ENCODE results near the gene IL19. TPM values are rescaled to one million over a fixed set of nuclear protein-coding genes. Genes with fewer than 3 reads are reported as not detected.

Gene IL19
- total and polyA plus RNA-seq, 4 donors: 0.10 to 0.68 (median 0.12) TPM; not detected in 1

DNA sequence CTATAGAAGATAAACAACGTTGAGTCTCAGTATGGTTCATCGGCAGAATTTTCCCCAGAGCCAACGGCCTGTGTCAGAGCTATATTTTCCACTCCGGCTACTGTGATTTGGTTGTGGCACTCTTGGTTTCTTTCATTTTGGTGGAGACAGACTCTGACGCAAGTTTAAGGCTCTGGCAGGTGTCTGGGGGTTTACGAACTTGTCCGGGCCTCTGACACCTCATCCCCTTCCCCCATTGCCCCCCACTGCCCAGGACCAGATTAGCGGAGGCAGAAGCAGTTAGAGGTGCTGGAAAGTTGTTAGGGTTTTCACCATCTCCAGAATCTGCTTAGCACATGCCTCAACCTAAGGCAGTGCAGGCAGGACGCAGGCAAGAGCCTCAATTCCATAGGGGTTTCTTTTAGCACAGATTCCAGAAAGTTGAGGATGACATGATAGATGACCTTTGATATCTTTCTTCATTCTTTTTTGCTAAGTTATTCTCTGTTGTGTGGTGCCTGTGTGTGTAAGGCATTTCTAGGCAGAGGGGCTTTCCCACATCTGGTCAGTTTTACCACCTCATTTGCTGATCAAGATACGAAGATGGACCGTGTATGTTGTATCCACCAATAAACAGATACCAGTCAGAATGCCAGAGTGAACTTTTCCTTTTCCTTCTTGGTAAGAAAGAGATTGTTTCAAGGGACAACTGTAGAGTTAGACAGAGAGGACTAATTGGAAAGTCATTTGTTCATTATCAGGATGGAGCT is 20.1 kb downstream of the IL19 start:
- Histone ChIP-seq H3K4me1 (ENCODE audit: control insufficient read depth in 5 of 5, insufficient read depth in 5 of 5, low read length in 5 of 5) (peaks cover 0 to 3% (median 0%) of the 10 kb centered on the region in 5 donors), H3K9ac (ENCODE audit: insufficient read depth in 1 of 2, low read length in 2 of 2) (no peak overlapping the region), H3K27ac (ENCODE audit: low read depth in 1 of 2, low read length in 1 of 2) (no peak overlapping the region), H3K36me3 (ENCODE audit: control insufficient read depth in 4 of 4, insufficient read depth in 4 of 4, low read length in 4 of 4) (no peaks in the 10 kb centered on the region), H3K27me3 (ENCODE audit: control insufficient read depth in 3 of 3, insufficient read depth in 3 of 3, low read length in 2 of 3) (peaks cover 0 to 2% (median 0%) of the 10 kb centered on the region in 3 donors), H3K9me3 (ENCODE audit: control insufficient read depth in 4 of 4, insufficient read depth in 3 of 4, low read length in 3 of 4) (peaks cover 0 to 2% (median 0%) of the 10 kb centered on the region in 4 donors), H3K4me3 (no peak overlapping the region)
- TF ChIP-seq, protein P1, sequence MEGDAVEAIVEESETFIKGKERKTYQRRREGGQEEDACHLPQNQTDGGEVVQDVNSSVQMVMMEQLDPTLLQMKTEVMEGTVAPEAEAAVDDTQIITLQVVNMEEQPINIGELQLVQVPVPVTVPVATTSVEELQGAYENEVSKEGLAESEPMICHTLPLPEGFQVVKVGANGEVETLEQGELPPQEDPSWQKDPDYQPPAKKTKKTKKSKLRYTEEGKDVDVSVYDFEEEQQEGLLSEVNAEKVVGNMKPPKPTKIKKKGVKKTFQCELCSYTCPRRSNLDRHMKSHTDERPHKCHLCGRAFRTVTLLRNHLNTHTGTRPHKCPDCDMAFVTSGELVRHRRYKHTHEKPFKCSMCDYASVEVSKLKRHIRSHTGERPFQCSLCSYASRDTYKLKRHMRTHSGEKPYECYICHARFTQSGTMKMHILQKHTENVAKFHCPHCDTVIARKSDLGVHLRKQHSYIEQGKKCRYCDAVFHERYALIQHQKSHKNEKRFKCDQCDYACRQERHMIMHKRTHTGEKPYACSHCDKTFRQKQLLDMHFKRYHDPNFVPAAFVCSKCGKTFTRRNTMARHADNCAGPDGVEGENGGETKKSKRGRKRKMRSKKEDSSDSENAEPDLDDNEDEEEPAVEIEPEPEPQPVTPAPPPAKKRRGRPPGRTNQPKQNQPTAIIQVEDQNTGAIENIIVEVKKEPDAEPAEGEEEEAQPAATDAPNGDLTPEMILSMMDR (IDR thresholded peaks at IDR 0.05; ENCODE audit: control extremely low read depth, extremely low read depth): no peak
- WGBS, 2 donors: 90 to 92% methylated on average over 11 of the region's 11 CpGs
- no peak for ATAC-seq (ENCODE audit: insufficient read depth, low FRiP score)
- DNase-seq: no peak

DNA sequence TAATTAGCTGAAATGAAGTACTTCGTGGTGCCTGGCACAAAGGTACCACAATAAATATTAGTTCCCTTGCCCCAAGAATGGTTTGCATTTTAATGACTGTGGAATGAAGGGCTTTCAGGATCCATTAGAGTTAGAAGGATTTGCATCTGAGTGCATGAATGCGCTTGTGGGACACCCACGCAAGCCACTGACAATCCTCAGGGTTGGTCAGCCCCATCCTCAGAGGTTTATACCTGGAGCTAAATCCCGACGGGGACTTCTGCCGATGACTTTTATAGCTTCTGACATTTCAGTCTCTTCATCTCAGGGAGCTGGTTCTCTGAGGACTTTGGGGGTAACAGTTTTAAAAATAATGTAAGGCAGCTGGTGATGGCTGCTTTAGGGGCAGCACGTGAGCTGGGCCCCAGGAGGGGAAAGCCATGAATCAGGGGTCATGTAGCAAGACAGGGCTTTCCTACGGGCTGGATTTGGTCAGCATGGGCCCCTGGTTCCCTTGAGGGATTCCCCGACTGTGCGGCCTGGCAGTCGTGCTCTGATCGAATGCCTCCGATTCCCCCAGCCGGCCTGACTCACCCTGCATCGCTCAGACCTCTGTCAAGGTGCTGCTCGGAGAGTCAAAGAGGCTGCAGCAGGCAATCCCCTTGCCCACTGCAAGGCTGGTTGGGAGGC is 22.5 kb downstream of the IL19 start:
- peaks cover 0 to 2% (median 0%) of the 10 kb centered on the region in 4 donors for H3K9me3 ChIP-seq (ENCODE audit: control insufficient read depth in 4 of 4, insufficient read depth in 3 of 4, low read length in 3 of 4)
- TF ChIP-seq, protein P1 (IDR thresholded peaks at IDR 0.05; ENCODE audit: control extremely low read depth, extremely low read depth): no peak
- WGBS, 2 donors: 91 to 94% methylated on average over 16 of the region's 16 CpGs
- H3K4me1 ChIP-seq (ENCODE audit: control insufficient read depth in 5 of 5, insufficient read depth in 5 of 5, low read length in 5 of 5): no peaks in the 10 kb centered on the region
- ATAC-seq (ENCODE audit: insufficient read depth, low FRiP score) (no peak), DNase-seq (no peak)
- H3K4me3 ChIP-seq: no peak overlapping the region
- no peak overlapping the region for H3K9ac ChIP-seq (ENCODE audit: insufficient read depth in 1 of 2, low read length in 2 of 2)
- no peak overlapping the region for H3K27ac ChIP-seq (ENCODE audit: low read depth in 1 of 2, low read length in 1 of 2)
- no peaks in the 10 kb centered on the region for H3K27me3 ChIP-seq (ENCODE audit: control insufficient read depth in 3 of 3, insufficient read depth in 3 of 3, low read length in 2 of 3)
- H3K36me3 ChIP-seq (ENCODE audit: control insufficient read depth in 4 of 4, insufficient read depth in 4 of 4, low read length in 4 of 4): no peaks in the 10 kb centered on the region

DNA sequence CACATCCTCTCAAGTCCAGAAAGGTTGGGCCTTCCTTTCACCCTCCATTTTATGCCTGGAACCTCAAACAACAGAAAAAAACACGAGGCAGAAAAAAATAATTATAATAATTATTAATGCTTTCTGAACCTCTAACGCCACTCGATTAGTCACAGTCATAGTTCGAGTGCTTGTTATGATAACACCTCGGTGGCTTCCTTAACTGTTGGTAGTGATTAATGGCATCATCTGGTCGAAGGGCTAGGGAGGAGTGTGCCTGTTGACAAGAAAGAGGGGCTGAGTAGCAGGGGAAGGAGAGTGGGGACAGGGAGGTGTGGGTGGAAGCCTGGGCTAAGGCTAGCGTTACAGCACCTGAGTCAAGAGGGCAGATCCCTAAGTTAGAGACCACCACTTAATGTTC is 23.0 kb downstream of the IL19 start:
- whole genome bisulfite sequencing, 2 donors: 56 to 67% methylated on average over 7 of the region's 7 CpGs
- no peak overlapping the region for H3K9ac ChIP-seq (ENCODE audit: insufficient read depth in 1 of 2, low read length in 2 of 2)

More for the DNA sequence above, 23.0 kb downstream of the IL19 start:
- no peak overlapping the region for H3K27ac ChIP-seq (ENCODE audit: low read depth in 1 of 2, low read length in 1 of 2)
- peaks cover 0 to under 1% (median 0%) of the 10 kb centered on the region in 4 donors for H3K9me3 ChIP-seq (ENCODE audit: control insufficient read depth in 4 of 4, insufficient read depth in 3 of 4, low read length in 3 of 4)
- no peaks in the 10 kb centered on the region for H3K4me1 ChIP-seq (ENCODE audit: control insufficient read depth in 5 of 5, insufficient read depth in 5 of 5, low read length in 5 of 5)
- no peak overlapping the region for H3K4me3 ChIP-seq
- no peaks in the 10 kb centered on the region for H3K27me3 ChIP-seq (ENCODE audit: control insufficient read depth in 3 of 3, insufficient read depth in 3 of 3, low read length in 2 of 3)
- TF ChIP-seq, protein P1 (IDR thresholded peaks at IDR 0.05; ENCODE audit: control extremely low read depth, extremely low read depth): no peak
- ATAC-seq (ENCODE audit: insufficient read depth, low FRiP score) (no peak), DNase-seq (no peak)
- H3K36me3 ChIP-seq (ENCODE audit: control insufficient read depth in 4 of 4, insufficient read depth in 4 of 4, low read length in 4 of 4): no peaks in the 10 kb centered on the region

Data from lung (tissue), 12 donors.